Parathyroid adenoma (tissue), 2 donors: ENCODE results near the gene HID1.
"Not testable (repeated sequence)": the region's sequence is repeated elsewhere in the genome, so short reads cannot be mapped to it uniquely, and the experiment has no call there.

Experiments
- H2AFZ ChIP-seq: fragments of 300-600 bp; sonication (generic); one replicate; pipeline ENCODE4 v1.7.0; 2017; ENCODE audit warnings: antibody characterized with exemption, mild to moderate bottlenecking
- H3K27ac ChIP-seq: fragments of 300-600 bp; sonication (generic); one replicate; pipeline ENCODE4 v1.7.0; 2017
- H3K27me3 ChIP-seq: fragments of 300-600 bp; sonication (generic); one replicate; pipeline ENCODE4 v1.7.0; 2017; ENCODE audit warnings: low read length; ENCODE audit not compliant: control insufficient read depth, insufficient read depth
- H3K36me3 ChIP-seq: fragments of 300-600 bp; sonication (generic); one replicate; pipeline ENCODE4 v1.7.0; 2017; ENCODE audit warnings: low read length; ENCODE audit not compliant: control insufficient read depth, insufficient read depth
- H3K4me1 ChIP-seq: fragments of 300-600 bp; sonication (generic); one replicate; pipeline ENCODE4 v1.7.0; 2017; ENCODE audit warnings: control low read depth
- H3K4me2 ChIP-seq: fragments of 300-600 bp; sonication (generic); one replicate; pipeline ENCODE4 v1.7.0; 2017; ENCODE audit warnings: low read length
- H3K4me3 ChIP-seq: fragments of 300-600 bp; sonication (generic); one replicate; pipeline ENCODE4 v1.7.0; 2017; ENCODE audit warnings: low read depth, low read length
- H3K79me2 ChIP-seq: fragments of 300-600 bp; sonication (generic); one replicate; pipeline ENCODE4 v1.7.0; 2017; ENCODE audit warnings: control low read depth
- H3K9ac ChIP-seq: fragments of 300-600 bp; sonication (generic); one replicate; pipeline ENCODE4 v1.7.0; 2017; ENCODE audit warnings: mild to moderate bottlenecking
- H3K9me3 ChIP-seq: fragments of 300-600 bp; sonication (generic); one replicate; pipeline ENCODE4 v1.7.0; 2017; ENCODE audit warnings: low read length; ENCODE audit not compliant: control insufficient read depth
- CTCF ChIP-seq: fragments of 300-600 bp; sonication (generic); IDR thresholded peaks from one replicate; pipeline ENCODE4 v1.7.0; 2017; ENCODE audit warnings: antibody characterized with exemption, mild to moderate bottlenecking
- donor health status: primary hyperparathyroidism.

HID1 gene

GRCh38 chr17:74975943-74976342 is 3.4 kb upstream of the HID1 start:
- peaks cover 3% of the 10 kb centered on the region for H3K4me1 ChIP-seq
- no peak overlapping the region for H2AFZ ChIP-seq
- no peak for TF ChIP-seq CTCF
- no peaks in the 10 kb centered on the region for H3K27me3 ChIP-seq
- H3K4me3 ChIP-seq: no peak overlapping the region
- H3K79me2 ChIP-seq: peaks cover 6% of the 10 kb centered on the region
- H3K36me3 ChIP-seq: no peaks in the 10 kb centered on the region
- H3K4me2 ChIP-seq: no peak overlapping the region
- H3K27ac ChIP-seq: no peak overlapping the region
- H3K9ac ChIP-seq: no peak overlapping the region
- no peaks in the 10 kb centered on the region for H3K9me3 ChIP-seq

GRCh38 chr17:74972973-74973328 is 392 bp upstream of the HID1 start:
- no peak for TF ChIP-seq CTCF
- no peak overlapping the region for H3K9ac ChIP-seq
- no peak overlapping the region for H3K27ac ChIP-seq

GRCh38 chr17:74971842-74972106 is 785 bp downstream of the HID1 start:
- Histone ChIP-seq H3K79me2 (peaks cover 6% of the 10 kb centered on the region), H3K4me3 (peak overlapping the region; percentile 68), H3K9ac (no peak overlapping the region), H3K27ac (peak overlapping the region; percentile 15), H3K4me2 (peak overlapping the region; percentile 88), H2AFZ (peak overlapping the region; percentile 93), H3K4me1 (peaks cover 3% of the 10 kb centered on the region), H3K9me3 (no peaks in the 10 kb centered on the region), H3K36me3 (no peaks in the 10 kb centered on the region), H3K27me3 (no peaks in the 10 kb centered on the region)
- TF ChIP-seq CTCF: no peak

More at GRCh38 chr17:74972973-74973328, 392 bp upstream of the HID1 start:
- Histone ChIP-seq H3K4me3 (peak overlapping the region; percentile 68), H3K36me3 (no peaks in the 10 kb centered on the region), H3K27me3 (no peaks in the 10 kb centered on the region), H3K4me1 (peaks cover 3% of the 10 kb centered on the region), H3K79me2 (peaks cover 6% of the 10 kb centered on the region), H3K4me2 (peak overlapping the region; percentile 88), H3K9me3 (no peaks in the 10 kb centered on the region), H2AFZ (peak overlapping the region; percentile 93)

- no peak for TF ChIP-seq CTCF
- no peak overlapping the region for H3K27ac ChIP-seq
- H3K4me3 ChIP-seq: peak overlapping the region; percentile 68
Observed at GRCh38 chr17:74971069-74971841, 1.3 kb downstream of the HID1 start.

GRCh38 chr17:74970395-74970794 is 2.2 kb downstream of the HID1 start:
- Histone ChIP-seq H3K27me3 (no peaks in the 10 kb centered on the region), H3K9me3 (no peaks in the 10 kb centered on the region), H3K27ac (no peak overlapping the region), H2AFZ (no peak overlapping the region), H3K4me3 (peak overlapping the region; percentile 33), H3K9ac (no peak overlapping the region), H3K79me2 (peaks cover 6% of the 10 kb centered on the region), H3K36me3 (no peaks in the 10 kb centered on the region), H3K4me1 (peaks cover 3% of the 10 kb centered on the region), H3K4me2 (peak overlapping the region; percentile 22)
- no peak for TF ChIP-seq CTCF

More at GRCh38 chr17:74971069-74971841, 1.3 kb downstream of the HID1 start:
- H3K27me3 ChIP-seq: no peaks in the 10 kb centered on the region
- no peaks in the 10 kb centered on the region for H3K36me3 ChIP-seq
- peaks cover 3% of the 10 kb centered on the region for H3K4me1 ChIP-seq
- peak overlapping the region; percentile 93 for H2AFZ ChIP-seq
- H3K9ac ChIP-seq: no peak overlapping the region
- peak overlapping the region; percentile 88 for H3K4me2 ChIP-seq
- peaks cover 6% of the 10 kb centered on the region for H3K79me2 ChIP-seq
- H3K9me3 ChIP-seq: no peaks in the 10 kb centered on the region

- H3K27me3 ChIP-seq, H3K4me3 ChIP-seq, H3K36me3 ChIP-seq, H3K9ac ChIP-seq, H3K27ac ChIP-seq, H3K4me2 ChIP-seq, H3K4me1 ChIP-seq, H3K79me2 ChIP-seq, H3K9me3 ChIP-seq, H2AFZ ChIP-seq: not testable (repeated sequence)
Observed at GRCh38 chr17:74969501-74969900, 3.1 kb downstream of the HID1 start.
